Neural cell (in vitro differentiated cells): Measurements from ENCODE around the gene NPSR1. TPM values are rescaled to one million over a fixed set of nuclear protein-coding genes. Genes with fewer than 3 reads are reported as not detected.

Experiments
- H2AFZ ChIP-seq: fragments of 200-600, 300-800 bp; sonication (generic), shearing (Covaris generic); 2 replicates; pipeline ENCODE4 v1.6.0; 2014; ENCODE audit warnings: low read depth, mild to moderate bottlenecking, antibody characterized with exemption, low read length, moderate library complexity
- H3F3A ChIP-seq: fragments of 200-600 bp; shearing (Covaris generic); 2 replicates; pipeline ENCODE4 v1.6.1; 2016; ENCODE audit warnings: mild to moderate bottlenecking, moderate library complexity, mixed read lengths, antibody characterized with exemption, low read length; ENCODE audit not compliant: insufficient read depth, poor library complexity, severe bottlenecking
- H3K27ac ChIP-seq: fragments of 200-600, 300-800 bp; sonication (generic), shearing (Covaris generic); 2 replicates; pipeline ENCODE4 v1.5.1; 2014; ENCODE audit warnings: mild to moderate bottlenecking, low read length, moderate library complexity
- H3K27me3 ChIP-seq: fragments of 300-800, 200-600 bp; sonication (generic), shearing (Covaris generic); 2 replicates; pipeline ENCODE4 v1.6.0; 2014; ENCODE audit warnings: mild to moderate bottlenecking, low read depth, low read length, moderate library complexity; ENCODE audit not compliant: insufficient read depth
- H3K36me3 ChIP-seq: fragments of 300-800, 200-600 bp; sonication (generic), shearing (Covaris generic); 2 replicates; pipeline ENCODE4 v1.5.1; 2014; ENCODE audit warnings: mild to moderate bottlenecking, antibody characterized with exemption, low read length, moderate library complexity; ENCODE audit not compliant: insufficient read depth
- H3K4me2 ChIP-seq: fragments of 300-800, 200-600 bp; sonication (generic), shearing (Covaris generic); 2 replicates; pipeline ENCODE4 v1.6.0; 2014; ENCODE audit warnings: mild to moderate bottlenecking, low read length
- H3K4me3 ChIP-seq: fragments of 300-800, 200-600 bp; sonication (generic), shearing (Covaris generic); 2 replicates; pipeline ENCODE4 v1.5.1; 2014; ENCODE audit warnings: mild to moderate bottlenecking, low read length, moderate library complexity
- H3K79me2 ChIP-seq: fragments of 200-600 bp; shearing (Covaris generic); replicated peaks from 2 replicates; pipeline ENCODE4 v1.6.0; 2014; ENCODE audit warnings: mild to moderate bottlenecking, low read length, moderate library complexity; ENCODE audit not compliant: insufficient read depth
- H3K9ac ChIP-seq: fragments of 300-800, 200-600 bp; sonication (generic), shearing (Covaris generic); 2 replicates; pipeline ENCODE4 v1.6.1; 2016; ENCODE audit warnings: mild to moderate bottlenecking, low read length, mixed read lengths
- H3K9me2 ChIP-seq: fragments of 200-600 bp; shearing (Covaris generic); 2 replicates; pipeline ENCODE4 v1.6.1; 2016; ENCODE audit warnings: mild to moderate bottlenecking, low read length, mixed read lengths; ENCODE audit not compliant: insufficient read depth
- H3K9me3 ChIP-seq: fragments of 200-600, 300-800 bp; sonication (generic), shearing (Covaris generic); 2 replicates; pipeline ENCODE4 v1.6.1; 2016; ENCODE audit warnings: mild to moderate bottlenecking, mixed run types, low read length, moderate library complexity, mixed read lengths
- H4K20me1 ChIP-seq: fragments of 200-600 bp; shearing (Covaris generic); 2 replicates; pipeline ENCODE4 v1.6.1; 2016; ENCODE audit warnings: mild to moderate bottlenecking, mixed run types; ENCODE audit not compliant: insufficient read depth
- CTCF ChIP-seq: fragments of 450-650 bp; IDR thresholded peaks from 2 replicates; pipeline ENCODE4 v1.5.1; 2014; ENCODE audit warnings: antibody characterized with exemption, mild to moderate bottlenecking, moderate library complexity; ENCODE audit not compliant: poor library complexity, severe bottlenecking
- EP300 ChIP-seq: fragments of 450-650 bp; conservative IDR thresholded peaks from 2 replicates; pipeline ENCODE4 v1.6.1; 2014; ENCODE audit warnings: antibody characterized with exemption, mild to moderate bottlenecking, moderate library complexity; ENCODE audit not compliant: poor library complexity, severe bottlenecking
- EZH2 ChIP-seq: fragments of 200-600, 300-800 bp; shearing (Covaris generic), sonication (generic); IDR thresholded peaks from 2 replicates; pipeline ENCODE4 v1.6.1; 2014; ENCODE audit warnings: antibody characterized with exemption, low read length, borderline replicate concordance, mild to moderate bottlenecking; ENCODE audit not compliant: insufficient read depth, poor library complexity, severe bottlenecking
- MXI1 ChIP-seq: fragments of 450-650 bp; conservative IDR thresholded peaks from 2 replicates; pipeline ENCODE4 v1.6.1; 2014; ENCODE audit warnings: antibody characterized with exemption, mild to moderate bottlenecking; ENCODE audit not compliant: poor library complexity, severe bottlenecking
- POLR2AphosphoS5 ChIP-seq: IDR thresholded peaks from 2 replicates; pipeline ENCODE4 v1.6.1; 2012
- RAD21 ChIP-seq: fragments of 450-650 bp; conservative IDR thresholded peaks from 2 replicates; pipeline ENCODE4 v1.6.1; 2014; ENCODE audit warnings: antibody characterized with exemption, mild to moderate bottlenecking, moderate library complexity
- SMC3 ChIP-seq: fragments of 450-650 bp; conservative IDR thresholded peaks from 2 replicates; pipeline ENCODE4 v1.6.1; 2014; ENCODE audit warnings: antibody characterized with exemption, mild to moderate bottlenecking, moderate library complexity; ENCODE audit not compliant: poor library complexity
- TAF1 ChIP-seq: IDR thresholded peaks from 2 replicates; pipeline ENCODE4 v1.6.1; 2012; ENCODE audit warnings: low read depth
- polyA plus RNA-seq: library from polyadenylated mRNA; depleted of rRNA; stranded (reverse); fragments of >200 nt; gene quantifications from 2 replicates; pipeline ENCODE4 v1.2.3, GENCODE V29; 2014
- TF ChIP-seq, protein P1 (sequence below): IDR thresholded peaks from 2 replicates; pipeline ENCODE4 v1.6.1; 2012; ENCODE audit warnings: borderline replicate concordance

NPSR1 gene
- polyA plus RNA-seq, 1 donor from 2014 or later = not detected

DNA sequence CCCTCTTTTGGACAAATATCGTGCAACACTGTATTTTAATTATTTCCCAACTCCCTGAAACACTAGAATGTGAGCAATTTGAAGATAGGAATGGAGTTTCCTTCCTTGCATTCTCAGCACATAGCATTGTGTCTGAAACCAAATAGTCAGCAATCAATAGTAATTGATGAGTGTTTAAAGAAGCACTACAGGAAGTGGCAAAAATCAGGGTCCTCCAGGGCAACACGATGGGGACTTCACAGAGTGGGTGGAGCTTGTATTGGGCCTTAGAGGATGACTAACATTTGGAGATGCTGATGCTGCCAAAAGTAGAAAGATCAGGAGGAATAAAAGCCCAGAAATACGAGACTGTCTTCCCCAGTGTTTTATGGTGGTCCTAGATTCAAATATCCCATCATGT, 94.9 kb downstream of the NPSR1 start:
- H3K4me3 ChIP-seq = no peak overlapping the region
- no peaks in the 10 kb centered on the region for H3K36me3 ChIP-seq
- no peak overlapping the region for H2AFZ ChIP-seq
- H3K9ac ChIP-seq = no peak overlapping the region
- H3K9me3 ChIP-seq = no peaks in the 10 kb centered on the region
- no peak for TF ChIP-seq EZH2
- TF ChIP-seq TAF1 = no peak
- TF ChIP-seq POLR2AphosphoS5 = no peak
- no peak for TF ChIP-seq SMC3
- no peak for TF ChIP-seq CTCF
- TF ChIP-seq, protein P1, sequence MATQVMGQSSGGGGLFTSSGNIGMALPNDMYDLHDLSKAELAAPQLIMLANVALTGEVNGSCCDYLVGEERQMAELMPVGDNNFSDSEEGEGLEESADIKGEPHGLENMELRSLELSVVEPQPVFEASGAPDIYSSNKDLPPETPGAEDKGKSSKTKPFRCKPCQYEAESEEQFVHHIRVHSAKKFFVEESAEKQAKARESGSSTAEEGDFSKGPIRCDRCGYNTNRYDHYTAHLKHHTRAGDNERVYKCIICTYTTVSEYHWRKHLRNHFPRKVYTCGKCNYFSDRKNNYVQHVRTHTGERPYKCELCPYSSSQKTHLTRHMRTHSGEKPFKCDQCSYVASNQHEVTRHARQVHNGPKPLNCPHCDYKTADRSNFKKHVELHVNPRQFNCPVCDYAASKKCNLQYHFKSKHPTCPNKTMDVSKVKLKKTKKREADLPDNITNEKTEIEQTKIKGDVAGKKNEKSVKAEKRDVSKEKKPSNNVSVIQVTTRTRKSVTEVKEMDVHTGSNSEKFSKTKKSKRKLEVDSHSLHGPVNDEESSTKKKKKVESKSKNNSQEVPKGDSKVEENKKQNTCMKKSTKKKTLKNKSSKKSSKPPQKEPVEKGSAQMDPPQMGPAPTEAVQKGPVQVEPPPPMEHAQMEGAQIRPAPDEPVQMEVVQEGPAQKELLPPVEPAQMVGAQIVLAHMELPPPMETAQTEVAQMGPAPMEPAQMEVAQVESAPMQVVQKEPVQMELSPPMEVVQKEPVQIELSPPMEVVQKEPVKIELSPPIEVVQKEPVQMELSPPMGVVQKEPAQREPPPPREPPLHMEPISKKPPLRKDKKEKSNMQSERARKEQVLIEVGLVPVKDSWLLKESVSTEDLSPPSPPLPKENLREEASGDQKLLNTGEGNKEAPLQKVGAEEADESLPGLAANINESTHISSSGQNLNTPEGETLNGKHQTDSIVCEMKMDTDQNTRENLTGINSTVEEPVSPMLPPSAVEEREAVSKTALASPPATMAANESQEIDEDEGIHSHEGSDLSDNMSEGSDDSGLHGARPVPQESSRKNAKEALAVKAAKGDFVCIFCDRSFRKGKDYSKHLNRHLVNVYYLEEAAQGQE = no peak
- no peak for TF ChIP-seq MXI1
- TF ChIP-seq EP300 = no peak
- no peak overlapping the region for H3K4me2 ChIP-seq
- H3K79me2 ChIP-seq = no peaks in the 10 kb centered on the region
- H3K9me2 ChIP-seq = no peaks in the 10 kb centered on the region
- H3K27me3 ChIP-seq = no peaks in the 10 kb centered on the region
- H3K27ac ChIP-seq = no peak overlapping the region
- no peaks in the 10 kb centered on the region for H3F3A ChIP-seq
- H4K20me1 ChIP-seq = no peaks in the 10 kb centered on the region

DNA sequence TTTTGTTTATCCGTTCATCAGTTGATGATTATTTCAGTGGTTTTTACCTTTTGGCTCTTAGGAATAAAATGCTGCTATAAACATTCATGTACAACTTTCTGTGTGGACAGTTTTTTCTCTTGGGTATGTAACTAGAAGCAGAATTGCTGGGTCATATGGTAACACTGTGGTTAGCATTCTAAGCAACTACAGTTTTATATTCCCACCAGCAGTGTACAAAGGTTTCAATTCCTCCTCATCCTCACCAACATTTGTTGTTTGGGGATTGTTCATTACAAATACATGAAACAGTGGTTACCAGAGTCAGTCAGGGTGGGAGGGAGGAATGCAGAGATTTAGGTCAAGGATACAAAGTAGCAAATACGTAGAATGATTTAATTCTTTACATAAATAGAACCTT, 97.0 kb downstream of the NPSR1 start:
- no peaks in the 10 kb centered on the region for H3K36me3 ChIP-seq

More for the DNA sequence above, 97.0 kb downstream of the NPSR1 start:
- Histone ChIP-seq H3K4me2 (no peak overlapping the region), H3K9me2 (no peaks in the 10 kb centered on the region), H3K79me2 (no peaks in the 10 kb centered on the region), H3K27me3 (no peaks in the 10 kb centered on the region), H4K20me1 (no peaks in the 10 kb centered on the region), H3F3A (no peaks in the 10 kb centered on the region), H3K27ac (no peak overlapping the region), H3K9me3 (no peaks in the 10 kb centered on the region), H3K4me3 (no peak overlapping the region), H2AFZ (no peak overlapping the region), H3K9ac (no peak overlapping the region)
- TF ChIP-seq POLR2AphosphoS5 = no peak
- no peak for TF ChIP-seq RAD21
- no peak for TF ChIP-seq MXI1
- TF ChIP-seq CTCF = no peak
- no peak for TF ChIP-seq EZH2
- no peak for TF ChIP-seq EP300
- no peak for TF ChIP-seq TAF1
- TF ChIP-seq SMC3 = no peak
